Erythroblast (primary cell): ENCODE measurements around the gene PROK1.

ENCODE experiments used
- DNase-seq, 2 experiments: peaks; one replicate each; lab custom pipeline; 2025; lab: John Stamatoyannopoulos, UW
- GATA1 ChIP-seq: IDR thresholded peaks from 2 replicates; pipeline ENCODE4 v1.6.1; 2011; ENCODE audit warnings: low read depth, mild to moderate bottlenecking, control low read depth, low read length, moderate library complexity
- POLR2A ChIP-seq: IDR thresholded peaks from 2 replicates; pipeline ENCODE4 v1.6.1; 2011; ENCODE audit warnings: mild to moderate bottlenecking, low read length

Gene PROK1

DNA sequence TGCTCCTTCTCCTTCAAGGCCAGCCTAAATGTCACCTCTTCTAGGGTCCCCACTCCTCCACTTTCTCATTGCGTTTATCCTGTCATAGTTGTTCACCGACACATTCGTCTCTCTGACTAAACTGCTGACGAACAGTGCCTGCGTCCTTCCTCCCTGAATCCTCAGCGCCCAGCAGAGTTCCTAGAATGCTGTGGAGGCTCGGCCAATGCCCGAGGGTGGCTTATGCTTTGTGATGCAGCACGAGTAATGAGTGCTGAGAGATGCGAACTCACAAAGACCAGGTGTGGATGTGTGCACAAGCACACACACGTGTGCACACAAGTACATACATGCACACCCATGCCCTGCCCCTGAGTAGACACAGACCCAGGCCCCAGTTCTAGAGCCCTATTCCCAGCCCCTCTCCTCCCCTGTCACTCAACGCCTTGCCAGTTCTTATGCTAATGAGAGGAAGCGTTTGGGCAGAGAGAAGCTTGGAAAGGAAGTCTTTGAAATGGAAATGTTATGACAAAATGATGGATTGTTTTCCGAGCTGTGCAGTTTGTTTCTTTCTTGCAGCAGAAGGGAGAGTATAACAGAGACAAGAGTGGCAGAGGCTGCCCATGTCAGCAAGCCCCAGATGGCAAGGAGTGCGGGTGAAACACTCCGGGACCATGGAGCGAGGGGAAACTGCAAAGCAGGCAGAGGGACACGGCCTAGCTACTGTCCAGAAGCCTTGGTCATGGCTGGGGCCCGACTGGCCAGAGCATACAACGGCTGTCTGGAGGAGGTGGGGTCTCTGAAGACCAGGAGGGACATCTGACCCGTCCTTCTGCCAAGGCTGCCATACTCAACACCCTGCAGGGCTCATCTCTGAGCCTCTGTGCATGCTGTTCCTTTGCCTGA, 43.8 kb downstream of the PROK1 start:
- TF ChIP-seq GATA1, result no peak
- no peak for DNase-seq

DNA sequence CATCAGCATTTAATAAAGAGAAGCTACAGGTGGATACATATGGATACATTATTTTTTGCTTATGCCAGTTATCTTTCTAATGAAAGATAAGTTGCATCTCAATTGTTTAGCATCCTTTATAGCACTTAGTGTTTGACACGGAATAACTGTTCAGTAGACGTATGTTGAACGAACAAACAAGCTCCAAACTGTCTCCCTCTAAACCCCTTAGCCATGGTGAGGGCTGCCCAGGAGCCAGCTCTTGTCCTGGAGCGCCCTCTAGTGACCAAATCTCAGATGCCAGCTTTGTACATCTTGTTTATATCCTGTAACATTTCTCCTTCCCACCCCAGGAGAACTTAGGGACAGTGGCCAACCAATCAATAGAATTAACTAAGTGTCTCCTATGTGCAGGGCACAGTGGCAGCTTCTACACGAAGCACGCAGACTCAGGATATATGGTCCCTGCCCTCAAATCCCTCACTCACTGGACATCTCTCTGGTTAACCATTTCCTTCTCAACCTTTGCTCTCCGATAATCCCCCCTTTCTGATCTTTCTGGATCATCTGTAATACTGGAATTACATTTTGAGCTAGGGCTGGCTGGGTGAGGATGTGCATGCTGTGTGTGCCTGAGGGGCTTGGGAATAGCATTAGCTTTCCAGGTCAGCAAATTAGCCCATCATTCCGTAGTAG, 45.1 kb downstream of the PROK1 start:
- TF ChIP-seq GATA1 (no peak), POLR2A (no peak)

GRCh38 chr1:110498270-110498669, 47.3 kb downstream of the PROK1 start:
- TF ChIP-seq POLR2A (no peak), GATA1 (no peak)
- no peak for DNase-seq

More for the DNA sequence above, 45.1 kb downstream of the PROK1 start:
- DNase-seq, result peak; percentile 74 to 88

DNA sequence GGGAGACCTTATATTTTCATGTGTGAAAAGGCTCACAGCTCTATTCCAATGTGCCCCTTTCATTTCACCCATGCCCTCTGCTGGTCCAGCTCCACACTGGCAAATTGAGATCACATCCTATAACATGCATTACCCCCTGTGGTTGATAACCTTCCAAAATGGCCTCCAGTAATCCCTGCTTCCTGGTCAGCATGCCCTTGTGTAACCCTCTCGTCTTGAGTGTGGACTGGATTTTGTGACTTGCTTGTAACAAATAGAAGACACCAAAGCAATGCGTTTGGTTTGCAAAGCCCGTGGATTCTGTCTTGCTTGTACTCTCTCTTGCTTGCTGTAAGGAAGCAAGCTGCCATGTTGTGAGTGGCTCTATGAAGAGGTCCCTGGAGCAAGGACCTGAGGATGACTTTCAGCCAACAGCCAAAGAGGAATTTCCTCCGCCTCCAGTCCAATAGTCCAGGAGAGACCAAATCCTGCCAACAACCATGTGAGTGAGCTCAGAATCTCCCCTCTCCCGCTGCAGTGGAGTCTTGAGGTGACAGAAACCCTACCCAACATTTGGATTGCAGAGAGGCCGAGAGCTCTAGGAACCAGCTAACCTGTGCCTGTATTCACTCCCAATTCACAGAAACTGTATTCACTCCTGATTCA, 50.7 kb downstream of the PROK1 start:
- TF ChIP-seq GATA1, result no peak
- DNase-seq, result no peak

- TF ChIP-seq POLR2A (no peak), GATA1 (no peak)
- DNase-seq, result no peak
These were observed 51.6 kb downstream of the PROK1 start for GRCh38 chr1:110502402-110503151.

- TF ChIP-seq GATA1 (no peak), POLR2A (no peak)
- no peak for DNase-seq
These were observed 52.5 kb downstream of the PROK1 start for GRCh38 chr1:110503471-110503870.

GRCh38 chr1:110504226-110504625, 53.3 kb downstream of the PROK1 start:
- TF ChIP-seq POLR2A, result no peak
- no peak for TF ChIP-seq GATA1
- DNase-seq, result no peak

DNA sequence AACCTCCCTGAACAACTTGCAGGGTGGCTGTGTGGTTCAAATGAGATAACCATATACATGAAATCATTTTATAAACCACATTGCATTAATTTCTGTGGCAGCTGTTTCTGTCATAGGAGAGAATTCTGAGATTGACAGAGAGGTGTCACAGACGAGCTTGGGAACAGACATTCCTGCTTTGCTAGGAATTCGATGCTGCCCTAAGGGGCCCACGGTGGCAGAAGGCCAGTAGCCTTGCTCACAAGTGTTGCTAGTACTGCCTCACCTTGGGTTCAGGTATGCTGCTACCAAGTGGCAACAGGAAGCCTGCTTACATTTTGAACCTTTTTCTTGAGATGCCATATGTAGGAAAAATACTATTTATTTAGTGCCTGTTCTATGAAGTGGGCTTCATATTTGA, 54.6 kb downstream of the PROK1 start:
- no peak for DNase-seq
- TF ChIP-seq POLR2A (no peak), GATA1 (no peak)

GRCh38 chr1:110506541-110506940, 55.6 kb downstream of the PROK1 start:
- DNase-seq, result no peak
- TF ChIP-seq POLR2A (no peak), GATA1 (no peak)
